A549 (cell line): ENCODE measurements around the gene F2. TPM values are rescaled to one million over a fixed set of nuclear protein-coding genes. Genes with fewer than 3 reads are reported as not detected.

Experiments used
- ATAC-seq, 2 experiments: fragments of 200-7000 bp in 1 of 2; fragments of >200 bp in 1 of 2; cut with Nextera tagmentation in 1 of 2; cut with Tn5 transposase in 1 of 2; 3 replicates each; pipeline versions ENCODE4 v1.8.0 to v1.9.1; 2018 to 2020; ENCODE audit warnings: mild to moderate bottlenecking in 1 of 2, moderate library complexity in 1 of 2
- CTCF ChIA-PET: fragments of 300-600 bp; sonication (Branson Sonifier 250); formaldehyde crosslinking; extraction: SDS; loops from one replicate; lab custom pipeline; 2021; ENCODE audit warnings: antibody characterized with exemption, inconsistent platforms; lab: Yijun Ruan, JAX
- POLR2A ChIA-PET: fragments of 350-600 bp; formaldehyde crosslinking; extraction: SDS; loops from one replicate; lab custom pipeline; 2021; ENCODE audit warnings: antibody characterized with exemption, inconsistent platforms; lab: Yijun Ruan, JAX
- DNase-seq, 2 experiments: peaks; one replicate each; pipeline versions ENCODE4 v3.0.0 to v3.0.0-alpha.2; 2011 to 2016; ENCODE audit warnings: low read depth in 1 of 2, low spot score in 1 of 2
- FAIRE-seq: peaks from 2 replicates; lab custom pipeline; 2011; peaks lifted over from hg19 to GRCh38; lab: Jason Lieb, UNC
- H3K27ac ChIP-seq, 2 experiments: fragments of >200 bp; sonication (Bioruptor Twin); formaldehyde crosslinking; 3 replicates each; pipeline ENCODE4 v1.5.1; 2016 to 2017
- H3K4me1 ChIP-seq: fragments of >200 bp; sonication (Bioruptor Twin); formaldehyde crosslinking; 3 replicates; pipeline ENCODE4 v1.6.1; 2016
- H3K4me2 ChIP-seq: fragments of >200 bp; sonication (Bioruptor Twin); formaldehyde crosslinking; 3 replicates; pipeline ENCODE4 v1.6.1; 2016
- H3K4me3 ChIP-seq: fragments of >200 bp; sonication (Bioruptor Twin); formaldehyde crosslinking; 3 replicates; pipeline ENCODE4 v1.5.1; 2016
- H3K9me3 ChIP-seq: fragments of >200 bp; sonication (Bioruptor Twin); formaldehyde crosslinking; 3 replicates; pipeline ENCODE4 v1.6.1; 2016
- BCL3 ChIP-seq: fragments of >200 bp; sonication (Bioruptor Twin); formaldehyde crosslinking; IDR thresholded peaks from 3 replicates; pipeline ENCODE4 v1.6.1; 2016
- CBX2 ChIP-seq: fragments of 200-600 bp; sonication (generic); IDR thresholded peaks from 2 replicates; pipeline ENCODE4 v1.6.1; 2016; ENCODE audit warnings: low read depth, mild to moderate bottlenecking, borderline replicate concordance
- CTCF ChIP-seq: fragments of >200 bp; sonication (Bioruptor Twin); formaldehyde crosslinking; IDR thresholded peaks from 3 replicates; pipeline ENCODE4 v1.5.1; 2016
- EHF ChIP-seq: fragments of 250-450 bp; sonication (Bioruptor Pico); IDR thresholded peaks from 2 replicates; pipeline ENCODE4 v1.5.0; 2020; ENCODE audit warnings: mild to moderate bottlenecking
- ESRRA ChIP-seq: fragments of 150-350 bp; IDR thresholded peaks from 2 replicates; pipeline ENCODE4 v1.6.1; 2014; ENCODE audit warnings: mild to moderate bottlenecking, low read length, borderline replicate concordance
- FOSL2 ChIP-seq, 2 experiments: fragments of 450-650 bp in 1 of 2; fragments of >200 bp in 1 of 2; sonication (Bioruptor Twin) in 1 of 2; formaldehyde crosslinking; IDR thresholded peaks; 2 replicates each; pipeline versions ENCODE4 v1.5.0 to v1.6.1; 2016 to 2020; ENCODE audit warnings: mild to moderate bottlenecking in 1 of 2, moderate library complexity in 1 of 2
- GATA3 ChIP-seq: IDR thresholded peaks from 2 replicates; pipeline ENCODE4 v1.6.1; 2012; ENCODE audit warnings: borderline replicate concordance
- HEYL ChIP-seq: fragments of 250-450 bp; sonication (Bioruptor Pico); IDR thresholded peaks from 2 replicates; pipeline ENCODE4 v1.8.0; 2021; ENCODE audit warnings: mild to moderate bottlenecking, moderate library complexity
- HMGXB4 ChIP-seq: fragments of 250-450 bp; sonication (Bioruptor Pico); IDR thresholded peaks from 2 replicates; pipeline ENCODE4 v1.5.0; 2021; ENCODE audit warnings: mild to moderate bottlenecking, moderate library complexity, borderline replicate concordance
- HOXA7 ChIP-seq: fragments of 250-450 bp; sonication (Bioruptor Pico); IDR thresholded peaks from 2 replicates; pipeline ENCODE4 v1.5.0; 2020; ENCODE audit warnings: mild to moderate bottlenecking, moderate library complexity
- HOXB5 ChIP-seq: fragments of 250-450 bp; sonication (Bioruptor Pico); IDR thresholded peaks from 2 replicates; pipeline ENCODE4 v1.5.0; 2020; ENCODE audit warnings: mild to moderate bottlenecking, moderate library complexity
- JUNB ChIP-seq: fragments of >200 bp; sonication (Bioruptor Twin); formaldehyde crosslinking; IDR thresholded peaks from 2 replicates; pipeline ENCODE4 v1.6.1; 2016
- MYC ChIP-seq: IDR thresholded peaks from 2 replicates; pipeline ENCODE4 v1.6.1; 2012; ENCODE audit warnings: mild to moderate bottlenecking, inconsistent platforms, low read length, improper control_type of control experiment, borderline replicate concordance
- POLR2AphosphoS2 ChIP-seq: conservative IDR thresholded peaks from 2 replicates; pipeline ENCODE4 v1.6.1; 2012; ENCODE audit warnings: low read length, improper control_type of control experiment, inconsistent platforms
- REST ChIP-seq: fragments of 200-600 bp; sonication (generic); IDR thresholded peaks from 2 replicates; pipeline ENCODE4 v1.6.1; 2016; ENCODE audit warnings: antibody characterized with exemption, mild to moderate bottlenecking, moderate library complexity
- RNF2 ChIP-seq: fragments of 200-600 bp; sonication (generic); IDR thresholded peaks from 2 replicates; pipeline ENCODE4 v1.6.1; 2016; ENCODE audit warnings: low read depth, mild to moderate bottlenecking, antibody characterized with exemption, moderate library complexity, borderline replicate concordance
- SREBF2 ChIP-seq: fragments of 450-650 bp; IDR thresholded peaks from 2 replicates; pipeline ENCODE4 v1.6.1; 2014; ENCODE audit warnings: mild to moderate bottlenecking, moderate library complexity
- TP53 ChIP-seq: fragments of 250-450 bp; sonication (Bioruptor Pico); IDR thresholded peaks from 2 replicates; pipeline ENCODE4 v1.5.0; 2021; ENCODE audit warnings: mild to moderate bottlenecking, moderate library complexity
- ZFP36 ChIP-seq: fragments of 450-650 bp; IDR thresholded peaks from 2 replicates; pipeline ENCODE4 v1.6.1; 2014; ENCODE audit warnings: borderline replicate concordance; ENCODE audit not compliant: partially characterized antibody
- ZNF302 ChIP-seq: fragments of 250-450 bp; sonication (Bioruptor Pico); IDR thresholded peaks from 2 replicates; pipeline ENCODE4 v1.9.0; 2021; ENCODE audit warnings: inconsistent platforms, mild to moderate bottlenecking, moderate library complexity
- WGBS: methylation state at CpG from one replicate; pipeline ENCODE4 v1.1.6; 2017; ENCODE audit errors: missing lambda C conversion rate; 5-methylcytosine and 5-hydroxymethylcytosine counted together
- polyA plus RNA-seq, 4 experiments: library from polyadenylated mRNA; depleted of rRNA in 3 of 4; stranded (reverse); fragments of >200 nt; fragmentation: RNase III in 1 of 4; extraction: RNeasy Plus Mini Kit Qiagen cat#74134 plus additional on column Dnase treatment in 1 of 4; gene quantifications; 2 replicates in 3 of 4; 3 replicates in 1 of 4; pipeline ENCODE4 v1.2.3, GENCODE V29; 2011 to 2017

F2 gene
- polyA plus RNA-seq, 2 of the 4 experiments (the other 2 are of a cell fraction): 2.5 to 3.8 TPM

- TF ChIP-seq EHF (CRISPR knock-in tag) (no peak), ZNF302 (CRISPR knock-in tag) (no peak), RNF2 (no peak), BCL3 (no peak)
Observed at GRCh38 chr11:46725338-46726205, 6.6 kb downstream of the F2 start (continued).

- 89% methylated on average over 26 of the region's 26 CpGs for WGBS
- FAIRE-seq (no peak), DNase-seq (no peak), ATAC-seq (no peak)
- POLR2A ChIA-PET: no interaction called here
- Histone ChIP-seq H3K27ac (no peak overlapping the region), H3K9me3 (no peaks in the 10 kb centered on the region), H3K4me1 (no peaks in the 10 kb centered on the region), H3K4me3 (no peak overlapping the region), H3K4me2 (no peak overlapping the region)
- CTCF ChIA-PET: interaction anchor here (0.5 to 1.5 kb wide), 2 partner anchors 9 to 11 kb away, joined by 3 to 4 read pairs; no protein-coding TSS in a partner anchor
- TF ChIP-seq GATA3 (no peak), HOXB5 (CRISPR knock-in tag) (no peak), MYC (no peak), FOSL2 (IDR thresholded peaks at IDR 0.05) (no peak), FOSL2 (CRISPR knock-in tag; IDR thresholded peaks at IDR 0.05) (no peak), SREBF2 (no peak), TP53 (CRISPR knock-in tag) (no peak), HMGXB4 (CRISPR knock-in tag) (no peak), ZFP36 (no peak), HEYL (CRISPR knock-in tag) (no peak), REST (no peak), ESRRA (no peak), HOXA7 (CRISPR knock-in tag) (no peak), POLR2AphosphoS2 (no peak), JUNB (no peak), CTCF (no peak), CBX2 (no peak)
Observed at GRCh38 chr11:46726206-46726862, 7.3 kb downstream of the F2 start.
